Measurements from ENCODE around the gene CDH16. TPM values are rescaled to one million over a fixed set of nuclear protein-coding genes. Genes with fewer than 3 reads are reported as not detected.
A peak's percentile ranks its signal among the peaks of the same experiment; 100 is the strongest.

Gene CDH16
- total and polyA plus RNA-seq, 2 of the 13 experiments (the other 11 are each of a cell fraction or from before 2014, with no cell fraction given) = 2.7 to 3.9 TPM

- no peak for TF ChIP-seq ZNF564 (CRISPR knock-in tag; IDR thresholded peaks at IDR 0.05)
- peak; percentile 25; the same call in 1 of the 2 replicates for TF ChIP-seq MXD1 (CRISPR knock-in tag; IDR thresholded peaks at IDR 0.05)
- TF ChIP-seq, protein P1, sequence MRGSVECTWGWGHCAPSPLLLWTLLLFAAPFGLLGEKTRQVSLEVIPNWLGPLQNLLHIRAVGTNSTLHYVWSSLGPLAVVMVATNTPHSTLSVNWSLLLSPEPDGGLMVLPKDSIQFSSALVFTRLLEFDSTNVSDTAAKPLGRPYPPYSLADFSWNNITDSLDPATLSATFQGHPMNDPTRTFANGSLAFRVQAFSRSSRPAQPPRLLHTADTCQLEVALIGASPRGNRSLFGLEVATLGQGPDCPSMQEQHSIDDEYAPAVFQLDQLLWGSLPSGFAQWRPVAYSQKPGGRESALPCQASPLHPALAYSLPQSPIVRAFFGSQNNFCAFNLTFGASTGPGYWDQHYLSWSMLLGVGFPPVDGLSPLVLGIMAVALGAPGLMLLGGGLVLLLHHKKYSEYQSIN (CRISPR knock-in tag; IDR thresholded peaks at IDR 0.05; ENCODE audit: borderline replicate concordance) = no peak
- TF ChIP-seq ZNF234 (CRISPR knock-in tag; conservative IDR thresholded peaks at IDR 0.05) = no peak
- no peak for TF ChIP-seq ARHGAP35 (CRISPR knock-in tag; IDR thresholded peaks at IDR 0.05; ENCODE audit: borderline replicate concordance)
- peak; percentile 10; the same call in 1 of the 2 replicates for TF ChIP-seq ZNF788 (CRISPR knock-in tag; IDR thresholded peaks at IDR 0.05; ENCODE audit: borderline replicate concordance)
- peak; percentile 25; the same call in 1 of the 2 replicates for TF ChIP-seq SAP130 (CRISPR knock-in tag; IDR thresholded peaks at IDR 0.05; ENCODE audit: low read depth)
- TF ChIP-seq, protein P2, sequence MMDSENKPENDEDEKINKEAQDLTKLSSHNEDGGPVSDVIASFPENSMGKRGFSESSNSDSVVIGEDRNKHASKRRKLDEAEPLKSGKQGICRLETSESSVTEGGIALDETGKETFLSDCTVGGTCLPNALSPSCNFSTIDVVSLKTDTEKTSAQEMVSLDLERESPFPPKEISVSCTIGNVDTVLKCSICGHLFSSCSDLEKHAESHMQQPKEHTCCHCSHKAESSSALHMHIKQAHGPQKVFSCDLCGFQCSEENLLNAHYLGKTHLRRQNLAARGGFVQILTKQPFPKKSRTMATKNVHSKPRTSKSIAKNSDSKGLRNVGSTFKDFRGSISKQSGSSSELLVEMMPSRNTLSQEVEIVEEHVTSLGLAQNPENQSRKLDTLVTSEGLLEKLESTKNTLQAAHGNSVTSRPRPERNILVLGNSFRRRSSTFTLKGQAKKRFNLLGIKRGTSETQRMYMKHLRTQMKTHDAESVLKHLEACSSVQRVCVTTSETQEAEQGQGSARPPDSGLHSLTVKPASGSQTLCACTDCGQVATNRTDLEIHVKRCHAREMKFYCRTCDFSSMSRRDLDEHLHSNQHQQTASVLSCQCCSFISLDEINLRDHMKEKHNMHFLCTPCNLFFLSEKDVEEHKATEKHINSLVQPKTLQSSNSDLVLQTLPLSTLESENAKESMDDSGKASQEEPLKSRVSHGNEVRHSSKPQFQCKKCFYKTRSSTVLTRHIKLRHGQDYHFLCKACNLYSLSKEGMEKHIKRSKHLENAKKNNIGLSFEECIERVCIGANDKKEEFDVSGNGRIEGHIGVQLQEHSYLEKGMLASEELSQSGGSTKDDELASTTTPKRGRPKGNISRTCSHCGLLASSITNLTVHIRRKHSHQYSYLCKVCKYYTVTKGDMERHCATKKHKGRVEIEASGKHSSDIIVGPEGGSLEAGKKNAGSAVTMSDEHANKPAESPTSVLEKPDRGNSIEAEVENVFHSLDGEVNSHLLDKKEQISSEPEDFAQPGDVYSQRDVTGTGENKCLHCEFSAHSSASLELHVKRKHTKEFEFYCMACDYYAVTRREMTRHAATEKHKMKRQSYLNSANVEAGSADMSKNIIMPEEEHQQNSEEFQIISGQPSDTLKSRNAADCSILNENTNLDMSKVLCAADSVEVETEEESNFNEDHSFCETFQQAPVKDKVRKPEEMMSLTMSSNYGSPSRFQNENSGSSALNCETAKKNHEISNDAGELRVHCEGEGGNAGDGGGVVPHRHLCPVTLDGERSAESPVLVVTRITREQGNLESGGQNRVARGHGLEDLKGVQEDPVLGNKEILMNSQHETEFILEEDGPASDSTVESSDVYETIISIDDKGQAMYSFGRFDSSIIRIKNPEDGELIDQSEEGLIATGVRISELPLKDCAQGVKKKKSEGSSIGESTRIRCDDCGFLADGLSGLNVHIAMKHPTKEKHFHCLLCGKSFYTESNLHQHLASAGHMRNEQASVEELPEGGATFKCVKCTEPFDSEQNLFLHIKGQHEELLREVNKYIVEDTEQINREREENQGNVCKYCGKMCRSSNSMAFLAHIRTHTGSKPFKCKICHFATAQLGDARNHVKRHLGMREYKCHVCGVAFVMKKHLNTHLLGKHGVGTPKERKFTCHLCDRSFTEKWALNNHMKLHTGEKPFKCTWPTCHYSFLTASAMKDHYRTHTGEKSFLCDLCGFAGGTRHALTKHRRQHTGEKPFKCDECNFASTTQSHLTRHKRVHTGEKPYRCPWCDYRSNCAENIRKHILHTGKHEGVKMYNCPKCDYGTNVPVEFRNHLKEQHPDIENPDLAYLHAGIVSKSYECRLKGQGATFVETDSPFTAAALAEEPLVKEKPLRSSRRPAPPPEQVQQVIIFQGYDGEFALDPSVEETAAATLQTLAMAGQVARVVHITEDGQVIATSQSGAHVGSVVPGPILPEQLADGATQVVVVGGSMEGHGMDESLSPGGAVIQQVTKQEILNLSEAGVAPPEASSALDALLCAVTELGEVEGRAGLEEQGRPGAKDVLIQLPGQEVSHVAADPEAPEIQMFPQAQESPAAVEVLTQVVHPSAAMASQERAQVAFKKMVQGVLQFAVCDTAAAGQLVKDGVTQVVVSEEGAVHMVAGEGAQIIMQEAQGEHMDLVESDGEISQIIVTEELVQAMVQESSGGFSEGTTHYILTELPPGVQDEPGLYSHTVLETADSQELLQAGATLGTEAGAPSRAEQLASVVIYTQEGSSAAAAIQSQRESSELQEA (CRISPR knock-in tag; IDR thresholded peaks at IDR 0.05; ENCODE audit: not compliant biosample characterization) = peak; percentile 28
- no peak for TF ChIP-seq ELF3 (CRISPR knock-in tag; IDR thresholded peaks at IDR 0.05)
Observed at GRCh38 chr16:66917741-66918140, 944 bp downstream of the CDH16 start (continued).

All from HepG2 (cell line).